Measurements from ENCODE around the gene FAM90A1. TPM values are rescaled to one million over a fixed set of nuclear protein-coding genes. Genes with fewer than 3 reads are reported as not detected.
"Not testable (repeated sequence)": the region's sequence is repeated elsewhere in the genome, so short reads cannot be mapped to it uniquely, and the experiment has no call there.

Gene FAM90A1
- total and polyA plus RNA-seq, 2 donors (not counting 3 experiments of a cell fraction or from before 2014, with no cell fraction given): 0.10 TPM; not detected in 1

DNA sequence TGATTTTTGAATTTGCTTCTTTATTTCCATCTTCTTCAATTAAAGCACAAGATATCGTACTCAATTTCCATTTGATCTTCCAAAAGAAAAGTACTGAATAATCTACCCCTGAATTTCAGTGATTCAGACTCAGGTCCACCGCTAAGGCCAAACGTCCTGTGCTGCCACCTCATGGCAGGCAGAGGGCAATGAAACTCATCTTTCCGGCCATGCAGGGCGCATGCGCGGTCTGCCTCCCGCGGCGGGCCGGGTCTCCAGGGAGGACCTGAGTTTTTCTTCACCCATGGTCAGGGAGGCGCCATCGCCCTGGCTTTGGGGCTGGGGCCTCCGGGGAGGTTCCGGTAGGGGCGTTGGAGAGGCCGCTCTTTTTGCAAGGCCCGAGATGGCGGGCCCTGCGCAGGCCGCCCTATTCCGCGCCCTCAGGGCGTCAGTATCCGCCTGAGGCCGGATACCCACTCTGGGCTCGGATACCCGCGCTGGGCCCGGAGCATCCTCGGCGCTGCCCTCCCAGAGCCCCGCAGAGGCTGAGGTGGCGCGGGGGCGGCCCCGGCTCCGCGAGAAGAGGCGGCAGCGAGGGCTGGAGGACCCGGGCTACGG is 47.3 kb downstream of the FAM90A1 start:
- FAIRE-seq; H4K20me1 ChIP-seq (replicated peaks; ENCODE audit: control insufficient read depth, extremely low read depth, insufficient read depth, low read length); dilution Hi-C loops (cut with MboI; ENCODE audit: extremely low pct_ligation_motif_present, low sequenced_read_pairs); H3K9me1 ChIP-seq (replicated peaks; ENCODE audit: control insufficient read depth, extremely low read depth, insufficient read depth, low read length); H3K27me3 ChIP-seq (ENCODE audit: control insufficient read depth in 2 of 2, insufficient read depth in 2 of 2, low read length in 2 of 2); H3K4me1 ChIP-seq (ENCODE audit: control insufficient read depth, extremely low read depth, insufficient read depth, low read length); H3K79me2 ChIP-seq (ENCODE audit: control insufficient read depth, insufficient read depth, low read length); H3K36me3 ChIP-seq (ENCODE audit: control insufficient read depth in 2 of 2, extremely low read depth in 1 of 2, insufficient read depth in 2 of 2, low read length in 2 of 2); BruUV-seq (replicated peaks); H3K9me3 ChIP-seq (replicated peaks; ENCODE audit: control insufficient read depth, insufficient read depth, low read length); POLR2A ChIA-PET: not testable (repeated sequence)
- CTCF ChIA-PET: interaction anchor here (0.8 to 1.5 kb wide), 3 partner anchors 51 to 71 kb away, joined by 4 to 5 read pairs (median 4); no protein-coding TSS in a partner anchor
- Histone ChIP-seq H2AFZ (ENCODE audit: low read depth, low read length) (peak overlapping the region; percentile 66), H3K4me2 (ENCODE audit: insufficient read depth, low read length) (peak overlapping the region; percentile 42), H3K4me3 (replicated peaks in 1 of 3; ENCODE audit: insufficient read depth in 1 of 3, low read depth in 1 of 3, low read length in 3 of 3) (peak overlapping the region in 2 of 3 experiments; percentile 33 to 43), H3K27ac (ENCODE audit: insufficient read depth, low read depth, low read length) (peak overlapping the region; percentile 3), H3K9ac (replicated peaks; ENCODE audit: extremely low read depth, insufficient read depth, low read length) (peak overlapping the region; percentile 23)
- intact Hi-C loops (cut with micrococcal nuclease): loop anchor here (1.0 kb wide), 1 partner anchor 71 kb away; no protein-coding TSS in a partner anchor
- DNase-seq (ENCODE audit: low read depth, low spot score): peak; percentile 74
- TF ChIP-seq, protein P1, sequence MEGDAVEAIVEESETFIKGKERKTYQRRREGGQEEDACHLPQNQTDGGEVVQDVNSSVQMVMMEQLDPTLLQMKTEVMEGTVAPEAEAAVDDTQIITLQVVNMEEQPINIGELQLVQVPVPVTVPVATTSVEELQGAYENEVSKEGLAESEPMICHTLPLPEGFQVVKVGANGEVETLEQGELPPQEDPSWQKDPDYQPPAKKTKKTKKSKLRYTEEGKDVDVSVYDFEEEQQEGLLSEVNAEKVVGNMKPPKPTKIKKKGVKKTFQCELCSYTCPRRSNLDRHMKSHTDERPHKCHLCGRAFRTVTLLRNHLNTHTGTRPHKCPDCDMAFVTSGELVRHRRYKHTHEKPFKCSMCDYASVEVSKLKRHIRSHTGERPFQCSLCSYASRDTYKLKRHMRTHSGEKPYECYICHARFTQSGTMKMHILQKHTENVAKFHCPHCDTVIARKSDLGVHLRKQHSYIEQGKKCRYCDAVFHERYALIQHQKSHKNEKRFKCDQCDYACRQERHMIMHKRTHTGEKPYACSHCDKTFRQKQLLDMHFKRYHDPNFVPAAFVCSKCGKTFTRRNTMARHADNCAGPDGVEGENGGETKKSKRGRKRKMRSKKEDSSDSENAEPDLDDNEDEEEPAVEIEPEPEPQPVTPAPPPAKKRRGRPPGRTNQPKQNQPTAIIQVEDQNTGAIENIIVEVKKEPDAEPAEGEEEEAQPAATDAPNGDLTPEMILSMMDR (IDR thresholded peaks at IDR 0.05; ENCODE audit: extremely low read depth in 1 of 2, insufficient read depth in 1 of 2, low read depth in 1 of 2, low read length in 2 of 2): peak; percentile 48 to 60
- peak; percentile 29 for TF ChIP-seq POLR2A (IDR thresholded peaks at IDR 0.05; ENCODE audit: low read depth, low read length)
- TF ChIP-seq POLR2AphosphoS5 (IDR thresholded peaks at IDR 0.05; ENCODE audit: insufficient read depth, low read depth, low read length): peak; percentile 26

DNA sequence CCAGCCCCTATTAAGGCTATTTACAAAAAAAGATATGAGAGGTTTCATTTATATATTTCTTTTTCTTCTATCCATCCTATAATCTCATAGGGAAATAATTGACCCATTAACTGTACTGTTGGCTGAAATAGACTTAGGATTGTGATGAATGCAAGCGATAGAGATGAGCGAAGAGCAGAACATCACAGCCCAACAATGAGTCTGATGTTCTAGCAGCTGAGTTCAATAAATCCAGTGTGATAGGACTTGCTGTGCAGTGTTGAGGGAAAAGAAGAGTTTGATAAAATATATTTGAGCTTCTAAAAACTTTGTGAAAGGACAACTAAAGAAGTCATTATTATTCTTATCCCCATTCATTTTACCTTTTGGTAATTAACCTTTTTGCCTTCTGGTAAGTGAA is 54.5 kb downstream of the FAM90A1 start:
- H3K9ac ChIP-seq (replicated peaks; ENCODE audit: extremely low read depth, insufficient read depth, low read length); CTCF ChIA-PET; H3K4me3 ChIP-seq (replicated peaks in 1 of 3; ENCODE audit: insufficient read depth in 1 of 3, low read depth in 1 of 3, low read length in 3 of 3); H3K4me1 ChIP-seq (ENCODE audit: control insufficient read depth, extremely low read depth, insufficient read depth, low read length); H3K27ac ChIP-seq (ENCODE audit: insufficient read depth, low read depth, low read length); FAIRE-seq; H3K9me1 ChIP-seq (replicated peaks; ENCODE audit: control insufficient read depth, extremely low read depth, insufficient read depth, low read length); BruUV-seq (replicated peaks); H3K36me3 ChIP-seq (ENCODE audit: control insufficient read depth in 2 of 2, extremely low read depth in 1 of 2, insufficient read depth in 2 of 2, low read length in 2 of 2); H3K27me3 ChIP-seq (ENCODE audit: control insufficient read depth in 2 of 2, insufficient read depth in 2 of 2, low read length in 2 of 2); H4K20me1 ChIP-seq (replicated peaks; ENCODE audit: control insufficient read depth, extremely low read depth, insufficient read depth, low read length); dilution Hi-C loops (cut with MboI; ENCODE audit: extremely low pct_ligation_motif_present, low sequenced_read_pairs); intact Hi-C loops (cut with micrococcal nuclease); H3K9me3 ChIP-seq (replicated peaks; ENCODE audit: control insufficient read depth, insufficient read depth, low read length); POLR2A ChIA-PET; DNase-seq (ENCODE audit: low read depth, low spot score); H2AFZ ChIP-seq (ENCODE audit: low read depth, low read length); H3K4me2 ChIP-seq (ENCODE audit: insufficient read depth, low read length); H3K79me2 ChIP-seq (ENCODE audit: control insufficient read depth, insufficient read depth, low read length): not testable (repeated sequence)

Other genes starting within 250 kb of the FAM90A1 start
- 13.3 and 13.9 TPM in 2 replicates for gene FOXJ2, start 194.9 kb downstream of the FAM90A1 start, total RNA-seq
- 5.3 and 6.2 TPM in 2 replicates for gene FOXJ2, start 194.9 kb downstream of the FAM90A1 start, polyA plus RNA-seq
- 0.21 and 0.22 TPM in 2 replicates for gene C3AR1, start 161.3 kb downstream of the FAM90A1 start, total RNA-seq
- 0.70 and 1.1 TPM in 2 replicates for gene C3AR1, start 161.3 kb downstream of the FAM90A1 start, polyA plus RNA-seq
- gene NECAP1, start 145.3 kb downstream of the FAM90A1 start, total RNA-seq: 23.6 and 24.6 TPM in 2 replicates
- 18.9 and 23.4 TPM in 2 replicates for gene NECAP1, start 145.3 kb downstream of the FAM90A1 start, polyA plus RNA-seq
- gene CLEC4A, start 104.0 kb downstream of the FAM90A1 start, total RNA-seq: 0.86 and 0.95 TPM in 2 replicates
- gene CLEC4A, start 104.0 kb downstream of the FAM90A1 start, polyA plus RNA-seq: 0.52 and 0.68 TPM in 2 replicates
- not detected in 2 replicates for gene ZNF705A, start 70.6 kb downstream of the FAM90A1 start, total RNA-seq
- not detected in 2 replicates for gene ZNF705A, start 70.6 kb downstream of the FAM90A1 start, polyA plus RNA-seq
- not detected in 2 replicates for gene CLEC6A, start 228.3 kb upstream of the FAM90A1 start, total RNA-seq
- not detected in 2 replicates for gene CLEC6A, start 228.3 kb upstream of the FAM90A1 start, polyA plus RNA-seq

Data from endothelial cell of umbilical vein (primary cell).